NCI-H1694 (cell line): ENCODE measurements around the gene NGEF.

Source experiments
- DNase-seq: peaks from one replicate; lab custom pipeline; 2025; lab: John Stamatoyannopoulos, UW

Gene NGEF

DNA sequence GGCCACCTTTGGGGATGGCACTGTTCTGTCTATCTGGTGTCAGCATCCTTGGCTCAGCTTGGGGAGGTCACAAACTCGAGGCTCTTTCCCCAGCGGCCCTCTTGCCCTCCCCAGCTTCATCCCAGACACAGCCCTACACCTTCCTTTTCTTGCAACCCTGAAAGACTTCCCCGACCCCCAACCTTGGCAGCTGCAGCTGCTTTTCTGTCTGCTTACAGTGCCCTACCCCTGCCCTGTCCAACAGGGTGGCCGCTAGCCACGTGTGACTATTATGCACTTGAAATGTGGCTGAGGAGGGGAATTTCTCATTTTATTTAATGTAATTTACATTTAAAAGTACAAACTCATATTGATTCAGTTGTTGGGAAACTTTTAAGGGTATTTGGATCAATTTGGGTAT, 41.3 kb downstream of the NGEF start:
- DNase-seq: no peak

- no peak for DNase-seq
Observed at GRCh38 chr2:232970051-232970450, 43.0 kb downstream of the NGEF start.

DNA sequence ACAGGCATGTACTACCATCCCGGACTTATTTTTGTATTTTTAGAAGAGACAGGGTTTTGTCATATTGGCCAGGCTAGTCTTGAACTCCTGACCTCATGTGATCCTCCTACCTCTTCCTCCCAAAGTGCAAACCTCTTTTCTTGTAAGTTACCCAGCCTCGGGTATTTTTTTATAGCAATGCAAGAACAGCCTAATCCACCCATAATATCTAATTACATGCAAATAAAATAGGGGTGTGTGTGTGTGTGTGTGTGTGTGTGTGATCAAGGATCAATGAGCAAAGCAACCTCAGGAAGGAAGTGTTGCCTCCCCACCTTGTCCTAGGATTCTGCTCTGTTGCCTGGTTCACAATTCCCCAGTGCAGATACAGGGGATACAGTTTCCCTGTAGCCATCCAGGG, 45.6 kb downstream of the NGEF start:
- DNase-seq: no peak

GRCh38 chr2:232966122-232966521, 46.9 kb downstream of the NGEF start:
- DNase-seq: no peak

DNA sequence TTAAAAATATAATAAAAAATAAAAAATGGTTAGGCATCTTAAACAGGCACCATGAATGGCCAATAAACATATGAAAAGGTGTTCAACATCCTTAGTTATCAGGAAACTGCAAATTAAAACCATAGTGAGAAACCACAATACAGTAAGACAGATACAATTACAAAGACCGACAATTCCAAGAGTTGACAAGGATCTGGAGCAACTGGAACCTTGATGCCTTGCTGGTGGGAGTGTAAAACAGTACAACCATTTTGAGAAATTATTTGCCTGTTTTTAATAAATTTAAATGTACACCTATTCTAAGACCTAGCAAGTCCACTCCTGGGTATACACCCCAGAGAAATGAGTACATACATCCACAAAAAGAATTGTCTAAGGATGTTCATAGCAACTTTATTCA, 49.1 kb downstream of the NGEF start:
- no peak for DNase-seq

DNA sequence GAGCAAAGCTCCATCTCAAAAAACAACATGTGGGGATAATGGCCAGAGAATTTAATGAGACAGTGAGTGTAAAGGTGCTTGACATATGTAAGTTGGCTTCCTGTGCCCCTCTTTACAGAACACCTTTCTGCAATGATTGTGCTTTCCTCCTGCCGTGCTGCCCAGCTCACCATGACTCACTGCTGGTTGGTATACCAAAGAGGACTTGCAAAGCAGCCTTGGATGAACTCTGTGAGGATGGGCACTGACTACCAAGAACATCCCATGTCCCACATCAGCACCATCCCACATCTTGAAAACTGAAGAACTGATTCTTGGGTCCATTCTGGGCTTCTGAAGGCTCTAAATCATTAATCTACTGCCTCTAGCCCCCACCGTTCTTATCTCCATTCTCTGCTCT, 52.2 kb downstream of the NGEF start:
- DNase-seq: no peak

- no peak for DNase-seq
Observed at GRCh38 chr2:232959139-232959538, 53.9 kb downstream of the NGEF start.

DNA sequence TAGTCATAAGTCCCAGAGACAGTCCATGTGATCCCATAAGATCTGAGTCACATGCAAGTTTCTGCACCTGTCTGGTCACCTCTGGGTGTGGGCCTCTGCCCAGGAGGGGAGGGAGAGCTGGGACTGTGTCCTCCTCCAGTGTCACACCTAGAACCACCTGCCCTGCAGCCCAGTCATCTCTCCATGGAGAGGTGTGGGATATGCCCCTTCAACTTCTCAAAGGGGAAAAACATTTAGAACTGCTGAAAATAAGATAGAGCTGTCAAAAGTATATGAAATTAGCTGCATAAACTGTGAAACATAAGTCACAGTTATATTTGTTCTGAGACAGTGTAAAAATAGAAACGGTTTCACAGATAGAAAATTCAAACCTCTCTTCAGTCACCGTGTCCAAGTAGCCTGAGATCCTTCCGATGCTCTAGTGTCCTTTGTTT, 55.4 kb downstream of the NGEF start:
- DNase-seq: no peak

DNA sequence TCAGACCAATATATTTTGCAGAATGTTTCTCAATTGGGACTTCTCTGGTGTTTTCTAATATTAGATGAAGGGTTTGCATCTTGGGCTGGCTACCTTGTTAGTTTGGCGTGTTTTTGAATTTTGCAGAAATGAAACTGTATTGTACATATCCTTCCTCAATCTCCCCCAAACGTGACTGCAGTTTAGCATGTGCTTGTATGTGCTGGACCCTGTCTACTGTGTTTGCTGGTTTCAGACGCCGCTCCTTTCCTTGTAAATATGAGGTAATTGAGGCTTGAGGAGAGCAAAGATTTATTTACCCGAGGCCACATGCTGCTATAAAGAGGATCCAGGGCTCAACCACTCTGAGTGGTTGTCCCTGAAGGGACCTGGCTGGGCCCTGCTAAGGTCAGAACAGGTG, 57.2 kb downstream of the NGEF start:
- DNase-seq: no peak

DNA sequence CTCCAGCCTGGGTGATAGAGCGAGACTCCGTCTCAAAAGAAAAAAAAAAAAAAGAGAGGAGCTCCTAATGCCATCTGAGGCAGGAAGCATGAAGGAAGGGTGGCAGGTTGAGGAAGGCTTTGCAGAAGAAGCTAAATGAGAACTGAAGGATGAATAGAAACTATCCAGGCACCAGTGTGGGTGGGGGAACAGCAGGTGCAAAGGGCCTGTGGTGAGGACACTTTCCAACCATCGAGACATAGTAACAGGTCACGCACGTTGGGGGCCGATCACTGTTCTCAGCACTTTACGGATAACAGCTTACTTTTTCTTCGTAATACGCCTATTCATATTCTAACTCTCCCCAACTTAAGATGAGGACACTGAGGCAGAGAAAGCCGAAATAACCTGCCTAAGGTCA, 58.4 kb downstream of the NGEF start:
- DNase-seq: no peak

DNA sequence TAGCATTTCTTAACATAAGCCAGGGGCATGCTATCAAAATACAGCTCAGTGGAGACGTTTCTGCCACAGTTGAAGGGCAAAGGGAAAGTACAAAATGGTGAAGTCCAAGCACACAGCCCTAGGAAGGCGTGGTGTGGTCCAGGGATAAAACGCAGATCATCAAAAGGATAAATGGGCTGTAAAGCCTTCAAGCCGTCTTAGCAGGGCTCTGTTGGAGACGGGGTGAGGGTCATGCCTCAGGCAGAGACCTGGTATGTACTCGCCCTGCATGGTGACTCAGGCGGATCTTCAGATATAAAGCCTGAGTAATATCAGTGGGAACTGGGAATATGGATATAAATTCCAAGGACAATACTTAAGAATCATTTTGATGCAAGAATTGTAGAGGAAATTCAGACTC, 61.2 kb downstream of the NGEF start:
- no peak for DNase-seq

DNA sequence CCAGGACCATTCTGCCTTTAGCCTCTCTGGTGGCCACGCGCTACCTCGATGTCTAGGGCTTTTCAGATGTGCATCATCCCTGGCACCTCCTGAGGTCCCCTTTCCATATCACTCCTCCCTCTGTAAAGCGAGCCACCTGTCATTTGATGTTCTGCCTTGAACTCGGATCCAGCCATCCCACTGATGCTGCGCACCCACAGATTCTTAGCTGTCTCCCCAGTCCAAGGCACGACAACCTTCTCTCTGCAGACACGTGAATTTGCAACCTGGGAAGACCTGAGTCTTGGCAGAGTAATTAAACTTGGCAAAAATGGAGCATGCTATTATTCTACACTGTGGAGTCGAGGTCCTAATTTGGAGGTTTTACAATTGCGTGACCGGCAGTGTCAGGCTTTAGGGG, 61.9 kb downstream of the NGEF start:
- no peak for DNase-seq

DNA sequence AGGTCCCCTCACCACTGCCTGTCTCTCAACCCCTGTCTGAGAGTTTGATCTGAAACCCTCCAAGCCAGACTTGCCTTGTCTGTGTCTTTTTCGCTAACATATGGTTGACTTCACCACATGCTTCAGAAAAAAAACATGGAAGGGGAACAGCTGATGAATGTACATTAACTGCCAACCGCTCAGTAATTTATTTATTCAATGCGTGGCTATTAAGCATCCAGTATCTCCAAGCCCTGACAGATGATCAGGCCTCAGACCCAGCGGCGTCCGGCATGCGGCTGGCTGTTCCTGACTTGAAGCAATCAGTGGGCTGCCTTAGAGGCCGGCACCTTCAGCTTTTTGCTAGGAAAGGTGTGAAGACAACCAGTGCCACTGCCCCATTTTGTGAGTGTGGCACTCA, 62.3 kb downstream of the NGEF start:
- DNase-seq: peak; percentile 60

DNA sequence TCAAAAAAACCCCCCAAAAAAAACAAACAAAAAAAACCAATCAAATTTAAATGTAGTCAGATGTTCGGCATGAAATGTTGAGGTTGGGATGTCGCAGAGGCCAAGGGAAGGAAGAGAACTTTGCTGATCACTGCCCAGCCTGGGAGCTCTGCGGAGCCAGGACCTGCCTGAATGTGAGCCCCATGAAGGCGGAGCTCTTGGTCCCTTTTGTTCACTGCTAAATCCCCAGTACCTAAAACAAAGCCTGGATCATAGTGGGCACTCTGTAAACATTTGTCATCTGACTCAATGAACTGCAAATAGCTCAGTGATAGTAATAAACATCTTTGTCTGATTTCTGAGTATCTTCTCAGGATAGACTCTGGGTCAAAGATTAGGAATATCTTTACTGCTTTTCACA, 64.0 kb downstream of the NGEF start:
- no peak for DNase-seq

- DNase-seq: no peak
Observed at GRCh38 chr2:232942831-232943230, 70.2 kb downstream of the NGEF start.

DNA sequence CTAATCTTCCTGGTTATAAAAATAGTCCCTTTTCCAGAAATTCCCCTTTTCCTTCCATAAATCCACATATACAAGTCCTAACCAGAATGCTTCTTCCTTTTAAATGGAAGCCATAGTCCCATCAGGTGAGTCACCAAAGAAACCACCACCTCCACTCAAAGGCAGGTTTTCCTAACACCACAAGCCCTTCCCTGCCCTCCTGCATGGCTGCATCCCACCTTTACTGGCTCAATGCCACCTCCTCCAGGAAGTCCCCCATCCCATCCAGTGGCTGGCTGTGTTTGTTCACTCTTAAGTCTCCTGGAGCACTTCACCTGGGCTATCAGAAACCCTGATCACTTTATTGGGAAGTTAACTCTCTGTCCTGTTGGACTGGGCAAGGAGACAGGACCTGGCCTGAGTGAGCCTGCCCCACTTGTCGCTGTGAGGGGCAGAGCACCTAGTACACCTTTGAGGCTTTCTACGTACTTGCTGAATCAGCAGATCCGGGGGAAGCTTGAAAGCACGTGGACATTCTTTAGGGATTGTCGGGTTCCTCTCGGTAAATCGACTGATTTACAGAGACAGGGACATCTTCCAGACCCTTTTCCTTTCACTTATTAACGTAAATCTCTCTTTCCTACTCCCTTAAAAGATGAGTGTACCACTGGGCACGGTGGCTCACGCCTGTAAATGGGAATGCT, 71.0 kb downstream of the NGEF start:
- no peak for DNase-seq

GRCh38 chr2:232941400-232941799, 71.7 kb downstream of the NGEF start:
- no peak for DNase-seq

DNA sequence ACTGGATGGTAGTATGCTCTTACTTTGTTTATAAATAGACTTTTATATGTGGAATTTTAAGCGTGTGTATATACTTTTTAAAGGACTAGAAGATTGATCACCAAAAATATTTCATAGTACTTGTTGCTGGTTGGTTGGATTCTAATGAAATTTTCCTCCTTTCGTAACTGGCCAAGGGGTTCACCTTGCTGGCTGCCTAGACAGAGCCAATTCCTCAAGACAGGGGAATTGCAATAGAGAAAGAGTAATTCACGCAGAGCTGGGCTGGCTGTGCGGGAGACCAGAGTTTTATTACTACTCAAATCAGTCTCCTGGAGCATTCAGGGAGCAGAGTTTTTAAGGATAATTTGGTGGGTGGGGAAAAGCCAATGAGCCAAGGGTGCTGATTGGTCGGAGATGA, 72.3 kb downstream of the NGEF start:
- DNase-seq: no peak

- no peak for DNase-seq
Observed at GRCh38 chr2:232937278-232937906, 75.7 kb downstream of the NGEF start.

DNA sequence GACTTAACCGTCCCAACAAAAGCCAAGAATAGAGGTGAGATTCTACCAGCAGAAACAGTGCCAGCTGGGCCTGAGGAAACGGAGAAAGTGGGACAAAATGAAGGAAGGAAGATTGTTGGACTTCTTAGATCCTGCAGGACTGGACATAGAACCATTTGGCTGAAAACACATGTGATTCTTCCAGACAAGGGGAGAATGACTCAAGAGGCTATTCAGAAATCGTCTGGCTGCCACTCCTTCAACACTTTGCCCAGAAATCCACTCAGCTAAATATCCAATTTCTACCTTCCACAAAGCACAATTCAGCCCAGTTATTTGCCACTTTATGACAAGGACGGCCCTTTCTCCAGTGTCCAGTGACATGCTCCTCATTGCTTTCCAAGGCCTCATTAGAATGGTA, 81.4 kb downstream of the NGEF start:
- DNase-seq: no peak

DNA sequence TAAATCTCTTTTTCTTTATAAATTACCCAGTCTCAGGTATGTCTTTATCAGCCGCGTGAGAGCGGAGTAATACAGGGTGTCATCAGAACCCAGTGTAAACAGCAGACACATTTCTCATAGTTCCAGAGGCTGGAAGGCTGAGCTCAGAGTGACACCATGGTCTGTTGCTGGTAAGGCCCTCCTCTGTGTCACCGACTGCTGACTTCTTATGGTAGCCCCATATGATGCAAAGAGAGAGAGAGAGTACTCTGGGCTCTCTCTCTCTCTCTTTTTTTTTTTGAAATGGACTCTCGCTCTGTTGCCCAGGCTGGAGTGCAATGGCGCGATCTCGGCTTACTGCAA, 83.0 kb downstream of the NGEF start:
- DNase-seq: no peak

GRCh38 chr2:232929303-232930058, 83.6 kb downstream of the NGEF start:
- DNase-seq: no peak

DNA sequence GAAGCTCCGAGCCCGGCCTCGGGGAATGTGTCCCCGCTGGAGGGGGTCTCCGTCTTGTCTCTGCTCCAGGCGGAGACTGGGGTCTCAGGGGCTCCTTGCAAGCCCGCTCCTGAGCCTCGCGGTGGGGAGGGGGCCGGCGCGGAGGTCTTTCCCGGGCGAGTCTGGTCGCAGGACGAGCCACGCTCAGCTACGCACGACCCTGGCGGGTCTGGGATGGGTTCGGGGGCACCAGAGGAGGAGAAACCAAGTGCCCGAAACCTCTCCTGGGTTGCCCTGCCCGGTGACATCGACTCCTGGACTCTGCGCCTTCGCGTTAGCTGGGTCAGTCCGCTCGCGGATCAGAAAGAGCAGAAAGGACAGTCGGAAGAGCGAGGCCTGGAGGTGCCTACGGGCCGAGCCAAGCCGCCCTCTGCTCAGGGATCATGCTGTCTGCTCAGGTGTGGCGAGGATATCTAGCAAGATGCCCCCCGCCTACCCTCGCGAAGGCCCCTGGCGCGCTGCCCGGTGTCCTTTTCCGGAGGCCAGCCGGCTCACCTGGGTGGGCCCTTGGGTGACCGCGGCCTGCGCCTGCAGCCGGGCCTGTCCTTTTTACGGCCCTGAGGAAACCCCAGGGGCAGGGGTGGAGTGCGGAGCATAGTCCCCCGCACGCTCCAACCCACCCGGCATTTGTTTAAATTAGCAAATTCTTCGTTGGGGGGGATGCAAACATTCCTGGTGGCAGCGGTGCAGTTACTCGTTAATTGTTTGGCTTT, 84.3 kb downstream of the NGEF start:
- DNase-seq: no peak
